B cell (primary cell): Measurements from ENCODE around the gene FUCA1. TPM values are rescaled to one million over a fixed set of nuclear protein-coding genes. Genes with fewer than 3 reads are reported as not detected.
"Not testable (repeated sequence)": the region's sequence is repeated elsewhere in the genome, so short reads cannot be mapped to it uniquely, and the experiment has no call there.

Experiments
- ATAC-seq: fragments of 200-7000 bp; cut with Tn5 transposase; one replicate; pipeline ENCODE4 v1.10.0; 2021; ENCODE audit warnings: low read depth, mild to moderate bottlenecking, moderate number of reproducible peaks, moderate library complexity
- CTCF ChIA-PET: fragments of 350-600 bp; sonication (Branson Sonifier 250); formaldehyde crosslinking; loops from one replicate; lab custom pipeline; 2021; ENCODE audit warnings: antibody characterized with exemption, inconsistent platforms; lab: Charles Lee
- POLR2A ChIA-PET: fragments of 350-600 bp; sonication (Branson Sonifier 250); formaldehyde crosslinking; loops from one replicate; lab custom pipeline; 2021; ENCODE audit warnings: antibody characterized with exemption; lab: Charles Lee
- DNase-seq: peaks from one replicate; pipeline ENCODE4 v3.0.0; 2013
- H2AFZ ChIP-seq: 2 replicates; pipeline ENCODE4 v1.6.1; 2012; ENCODE audit warnings: mild to moderate bottlenecking, low read depth, low read length; ENCODE audit not compliant: insufficient read depth, poor library complexity, severe bottlenecking
- H3K27ac ChIP-seq, 2 donors: 1 replicate in 1 of 2; 2 replicates in 1 of 2; pipeline ENCODE4 v1.5.1; 2012 to 2013; ENCODE audit warnings: low read length in 2 of 2, mild to moderate bottlenecking in 2 of 2, moderate library complexity in 1 of 2
- H3K27me3 ChIP-seq, 4 experiments: fragments of 200-600 bp in 1 of 4; sonication (generic) in 1 of 4; replicated peaks in 1 of 4; 1 replicate in 2 of 4; 2 replicates in 2 of 4; pipeline versions ENCODE4 v1.6.1 to v1.7.0; 2013 to 2016; ENCODE audit warnings: low read length in 3 of 4, mild to moderate bottlenecking in 2 of 4, mixed read lengths in 1 of 4, moderate library complexity in 1 of 4; ENCODE audit not compliant: insufficient read depth in 4 of 4, control insufficient read depth in 3 of 4; ENCODE audit errors: control extremely low read depth in 1 of 4
- H3K36me3 ChIP-seq, 2 experiments: replicated peaks in 1 of 2; 1 replicate in 1 of 2; 2 replicates in 1 of 2; pipeline versions ENCODE4 v1.6.1 to v1.7.1; 2013; ENCODE audit warnings: low read length in 1 of 2; ENCODE audit not compliant: insufficient read depth in 2 of 2, control insufficient read depth in 1 of 2; ENCODE audit errors: control extremely low read depth in 1 of 2, extremely low read depth in 1 of 2
- H3K4me1 ChIP-seq, 2 donors: fragments of 200-600 bp in 1 of 2; sonication (generic) in 1 of 2; 1 replicate in 1 of 2; 2 replicates in 1 of 2; pipeline versions ENCODE4 v1.5.1 to v1.6.1; 2013 to 2017; ENCODE audit warnings: low read length in 2 of 2; ENCODE audit not compliant: control insufficient read depth in 2 of 2, insufficient read depth in 2 of 2
- H3K4me2 ChIP-seq: replicated peaks from 2 replicates; pipeline ENCODE3; 2012; ENCODE audit warnings: mild to moderate bottlenecking, low read depth, low read length; ENCODE audit not compliant: poor library complexity, severe bottlenecking
- H3K4me3 ChIP-seq, 5 experiments: fragments of 200-600 bp in 1 of 5; sonication (generic) in 1 of 5; 1 replicate in 3 of 5; 2 replicates in 2 of 5; pipeline versions ENCODE4 v1.5.1 to v1.7.0; 2011 to 2016; ENCODE audit warnings: low read length in 4 of 5, mild to moderate bottlenecking in 4 of 5, low read depth in 2 of 5, control low read depth in 1 of 5, moderate library complexity in 1 of 5; ENCODE audit not compliant: insufficient read depth in 1 of 5; ENCODE audit errors: control extremely low read depth in 1 of 5, extremely low read depth in 1 of 5
- H3K79me2 ChIP-seq: fragments of 200-600 bp; sonication (generic); one replicate; pipeline ENCODE4 v1.6.0; 2016; ENCODE audit warnings: low read length; ENCODE audit not compliant: control insufficient read depth, insufficient read depth
- H3K9ac ChIP-seq: fragments of 200-600 bp; sonication (generic); 2 replicates; pipeline ENCODE4 v1.6.1; 2017; ENCODE audit warnings: mild to moderate bottlenecking, low read length, moderate library complexity
- H3K9me3 ChIP-seq, 3 donors: one replicate each; pipeline versions ENCODE4 v1.6.1 to v1.7.1; 2013; ENCODE audit warnings: low read length in 2 of 3; ENCODE audit not compliant: control insufficient read depth in 2 of 3, insufficient read depth in 1 of 3; ENCODE audit errors: control extremely low read depth in 1 of 3
- H4K20me1 ChIP-seq: 2 replicates; pipeline ENCODE4 v1.6.0; 2012; ENCODE audit warnings: mild to moderate bottlenecking, low read length; ENCODE audit not compliant: insufficient read depth, control insufficient read depth, poor library complexity, severe bottlenecking
- H3K27ac Mint-ChIP-seq: one replicate; pipeline ENCODE4 v1.8.0; 2021; ENCODE audit warnings: mixed read lengths
- H3K27me3 Mint-ChIP-seq: one replicate; pipeline ENCODE4 v1.8.0; 2021; ENCODE audit warnings: mixed read lengths
- H3K4me1 Mint-ChIP-seq: one replicate; pipeline ENCODE4 v1.8.0; 2021; ENCODE audit warnings: mixed read lengths
- H3K4me3 Mint-ChIP-seq: one replicate; pipeline ENCODE4 v1.8.0; 2021; ENCODE audit warnings: mixed read lengths
- H3K9me3 Mint-ChIP-seq: one replicate; pipeline ENCODE4 v1.8.0; 2022; ENCODE audit warnings: mixed read lengths; ENCODE audit not compliant: insufficient read depth
- EZH2 ChIP-seq: IDR thresholded peaks from 2 replicates; pipeline ENCODE4 v1.6.1; 2012; ENCODE audit warnings: borderline replicate concordance, low read depth, mild to moderate bottlenecking, moderate library complexity, low read length; ENCODE audit not compliant: insufficient read depth, poor library complexity, severe bottlenecking
- WGBS: methylation state at CpG from one replicate; pipeline ENCODE4 v1.1.5; 2013; ENCODE audit warnings: missing lambda C conversion rate; ENCODE audit not compliant: insufficient coverage; 5-methylcytosine and 5-hydroxymethylcytosine counted together
- intact Hi-C: fragments of 100-400 bp; cut with micrococcal nuclease; formaldehyde crosslinking; loops from one replicate; pipeline ENCODE4 v1.10.0; 2022
- polyA plus RNA-seq: library from polyadenylated mRNA; depleted of rRNA; stranded (reverse); fragments of >200 nt; gene quantifications from 2 replicates; pipeline ENCODE4 v1.2.3, GENCODE V29; 2012
- total RNA-seq, 2 donors: library from RNA; stranded (reverse); fragments of 120-200 nt in 1 of 2; gene quantifications; 1 replicate in 1 of 2; 2 replicates in 1 of 2; pipeline versions ENCODE4 v1.2.3 to v1.2.4, GENCODE V29; 2013 to 2022
- TF ChIP-seq, protein P1 (sequence below): fragments of 200-600 bp; IDR thresholded peaks from one replicate; pipeline ENCODE4 v1.8.0; 2022; ENCODE audit warnings: antibody characterized with exemption, mild to moderate bottlenecking

The FUCA1 gene
- total and polyA plus RNA-seq, 2 donors (not counting 1 experiment from before 2014, with no cell fraction given) = 8.0 to 19.3 TPM

- intact Hi-C loops = loop anchor here (5.0 kb wide), 1 partner anchor 90 kb away; no protein-coding TSS in a partner anchor
- no peak overlapping the region for H3K4me3 ChIP-seq
- Mint-ChIP-seq H3K9me3 (no peaks in the 10 kb centered on the region), H3K27me3 (no peaks in the 10 kb centered on the region), H3K4me3 (peak overlapping the region; percentile 30), H3K27ac (no peak overlapping the region), H3K4me1 (peaks cover 22% of the 10 kb centered on the region)
- DNase-seq (no peak), ATAC-seq (no peak)
- CTCF ChIA-PET = interaction anchor here (0.7 to 1.4 kb wide), 2 partner anchors 16 to 469 kb away, joined by 4 to 5 read pairs; no protein-coding TSS in a partner anchor
- H4K20me1 ChIP-seq = no peaks in the 10 kb centered on the region
- WGBS = 89% methylated on average over 1 of the region's 1 CpG
- no peaks in the 10 kb centered on the region for H3K36me3 ChIP-seq
- peak overlapping the region; percentile 27 for H2AFZ ChIP-seq
- no peaks in the 10 kb centered on the region for H3K27me3 ChIP-seq
- peaks cover 10 to 14% of the 10 kb centered on the region in 2 donors for H3K4me1 ChIP-seq
- no peak overlapping the region for H3K27ac ChIP-seq
- H3K4me2 ChIP-seq = no peak overlapping the region
- peaks cover 12% of the 10 kb centered on the region for H3K79me2 ChIP-seq
- POLR2A ChIA-PET = interaction anchor here (0.6 kb wide), 1 partner anchor 105 kb away, joined by 4 read pairs; no protein-coding TSS in a partner anchor
- H3K9me3 ChIP-seq = no peaks in the 10 kb centered on the region
- H3K9ac ChIP-seq = no peak overlapping the region
- no peak for TF ChIP-seq EZH2
- TF ChIP-seq, protein P1, sequence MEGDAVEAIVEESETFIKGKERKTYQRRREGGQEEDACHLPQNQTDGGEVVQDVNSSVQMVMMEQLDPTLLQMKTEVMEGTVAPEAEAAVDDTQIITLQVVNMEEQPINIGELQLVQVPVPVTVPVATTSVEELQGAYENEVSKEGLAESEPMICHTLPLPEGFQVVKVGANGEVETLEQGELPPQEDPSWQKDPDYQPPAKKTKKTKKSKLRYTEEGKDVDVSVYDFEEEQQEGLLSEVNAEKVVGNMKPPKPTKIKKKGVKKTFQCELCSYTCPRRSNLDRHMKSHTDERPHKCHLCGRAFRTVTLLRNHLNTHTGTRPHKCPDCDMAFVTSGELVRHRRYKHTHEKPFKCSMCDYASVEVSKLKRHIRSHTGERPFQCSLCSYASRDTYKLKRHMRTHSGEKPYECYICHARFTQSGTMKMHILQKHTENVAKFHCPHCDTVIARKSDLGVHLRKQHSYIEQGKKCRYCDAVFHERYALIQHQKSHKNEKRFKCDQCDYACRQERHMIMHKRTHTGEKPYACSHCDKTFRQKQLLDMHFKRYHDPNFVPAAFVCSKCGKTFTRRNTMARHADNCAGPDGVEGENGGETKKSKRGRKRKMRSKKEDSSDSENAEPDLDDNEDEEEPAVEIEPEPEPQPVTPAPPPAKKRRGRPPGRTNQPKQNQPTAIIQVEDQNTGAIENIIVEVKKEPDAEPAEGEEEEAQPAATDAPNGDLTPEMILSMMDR = no peak
Measured at GRCh38 chr1:23827717-23828116, 40.4 kb downstream of the FUCA1 start.

GRCh38 chr1:23826590-23826989 is 41.5 kb downstream of the FUCA1 start:
- intact Hi-C loops = loop anchor here (5.0 kb wide), 1 partner anchor 91 kb away; no protein-coding TSS in a partner anchor
- peak overlapping the region; percentile 96 for H3K4me3 Mint-ChIP-seq
- not testable (repeated sequence) for H4K20me1 ChIP-seq, H3K36me3 ChIP-seq, H3K27ac Mint-ChIP-seq, H3K27me3 Mint-ChIP-seq, H3K4me3 ChIP-seq, H3K9me3 ChIP-seq, H3K9ac ChIP-seq, H2AFZ ChIP-seq, H3K27ac ChIP-seq, H3K27me3 ChIP-seq, H3K4me2 ChIP-seq, H3K9me3 Mint-ChIP-seq, DNase-seq, ATAC-seq
- peaks cover 22% of the 10 kb centered on the region for H3K4me1 Mint-ChIP-seq
- H3K4me1 ChIP-seq = peaks cover 10 to 14% of the 10 kb centered on the region in 2 donors
- ChIA-PET CTCF (interaction anchor here (0.6 to 5.1 kb wide), 2 partner anchors 15 to 218 kb away, joined by 3 to 64 read pairs; no protein-coding TSS in a partner anchor), POLR2A (interaction anchor here (1.9 kb wide), 1 partner anchor 12 kb away, joined by 13 read pairs; no protein-coding TSS in a partner anchor)
- WGBS = 95% methylated on average over 7 of the region's 13 CpGs
- peaks cover 12% of the 10 kb centered on the region for H3K79me2 ChIP-seq
